Right hindlimb (tissue), 1 donor: Measurements from ENCODE around the gene FNDC11.

ENCODE experiments used
- DNase-seq: peaks from one replicate; pipeline ENCODE4 v3.0.0-alpha.2; 2018

The FNDC11 gene

GRCh38 chr20:63525971-63526370 is 28.0 kb upstream of the FNDC11 start:
- peak; percentile 17 for DNase-seq

GRCh38 chr20:63527184-63527583 is 26.8 kb upstream of the FNDC11 start:
- peak; percentile 4 for DNase-seq

GRCh38 chr20:63529180-63529860 is 24.6 kb upstream of the FNDC11 start:
- DNase-seq: peak; percentile 22

GRCh38 chr20:63529861-63530787 is 23.8 kb upstream of the FNDC11 start:
- DNase-seq: peak; percentile 24

GRCh38 chr20:63530788-63531160 is 23.2 kb upstream of the FNDC11 start:
- peak; percentile 19 for DNase-seq

- no peak for DNase-seq
These were observed 22.1 kb upstream of the FNDC11 start for GRCh38 chr20:63531686-63532448.

GRCh38 chr20:63532449-63532971 is 21.4 kb upstream of the FNDC11 start:
- DNase-seq: peak; percentile 15

- DNase-seq: peak; percentile 21
These were observed 20.6 kb upstream of the FNDC11 start for GRCh38 chr20:63533388-63533787.

- DNase-seq: peak; percentile 30
These were observed 20.0 kb upstream of the FNDC11 start for GRCh38 chr20:63533871-63534393.

- peak; percentile 26 for DNase-seq
These were observed 19.5 kb upstream of the FNDC11 start for GRCh38 chr20:63534427-63534830.

- peak; percentile 24 for DNase-seq
These were observed 18.9 kb upstream of the FNDC11 start for GRCh38 chr20:63534831-63535651.

GRCh38 chr20:63536241-63536977 is 17.6 kb upstream of the FNDC11 start:
- no peak for DNase-seq

GRCh38 chr20:63536997-63537524 is 16.9 kb upstream of the FNDC11 start, which contains the start of gene PTK6:
Gene PTK6, minus strand, starts transcription at chr20:63537376. Its CDS starts 62 bp downstream, at chr20:63537314.
- DNase-seq: no peak

- DNase-seq: peak; percentile 85
These were observed 16.3 kb upstream of the FNDC11 start for GRCh38 chr20:63537525-63538203.

GRCh38 chr20:63538204-63539091 is 15.5 kb upstream of the FNDC11 start:
- DNase-seq: no peak

GRCh38 chr20:63539092-63539430 is 14.9 kb upstream of the FNDC11 start:
- no peak for DNase-seq

- DNase-seq: no peak
These were observed 14.3 kb upstream of the FNDC11 start for GRCh38 chr20:63539441-63540370.
